H1 (cell line): ENCODE measurements around the gene RNF166. TPM values are rescaled to one million over a fixed set of nuclear protein-coding genes. Genes with fewer than 3 reads are reported as not detected.

Experiments used
- CTCF ChIA-PET: fragments of 300-600 bp; sonication (Branson Sonifier 250); formaldehyde crosslinking; loops from one replicate; lab custom pipeline; 2021; ENCODE audit not compliant: partially characterized antibody; lab: Charles Lee
- POLR2A ChIA-PET: fragments of 300-600 bp; sonication (Branson Sonifier 250); formaldehyde crosslinking; loops from one replicate; lab custom pipeline; 2021; ENCODE audit warnings: inconsistent platforms; ENCODE audit not compliant: partially characterized antibody; lab: Charles Lee
- DNase-seq, 2 experiments: peaks; one replicate each; pipeline versions ENCODE4 v3.0.0 to v3.0.0-alpha.2; 2010 to 2022; ENCODE audit warnings: low spot score in 2 of 2, low read depth in 1 of 2, mixed read lengths in 1 of 2
- FAIRE-seq: peaks from 2 replicates; lab custom pipeline; 2011; peaks lifted over from hg19 to GRCh38; lab: Jason Lieb, UNC
- H2AFZ ChIP-seq: 2 replicates; pipeline ENCODE4 v1.8.1; 2012; ENCODE audit warnings: low read length, inconsistent platforms
- H2AK5ac ChIP-seq: 2 replicates; pipeline ENCODE4 v1.6.1; 2013; ENCODE audit warnings: low read depth, low read length
- H2BK120ac ChIP-seq: replicated peaks from 2 replicates; pipeline ENCODE3; 2013; ENCODE audit warnings: low read depth, low read length, inconsistent platforms
- H2BK12ac ChIP-seq: 2 replicates; pipeline ENCODE4 v1.6.1; 2013; ENCODE audit warnings: low read depth, low read length
- H2BK15ac ChIP-seq: 2 replicates; pipeline ENCODE4 v1.6.1; 2013; ENCODE audit warnings: low read length
- H2BK20ac ChIP-seq: 2 replicates; pipeline ENCODE4 v1.6.1; 2013; ENCODE audit warnings: low read length
- H2BK5ac ChIP-seq: 2 replicates; pipeline ENCODE4 v1.6.1; 2013; ENCODE audit warnings: low read depth, low read length
- H3K14ac ChIP-seq: 2 replicates; pipeline ENCODE4 v1.6.1; 2013; ENCODE audit warnings: inconsistent platforms; ENCODE audit not compliant: insufficient read length
- H3K18ac ChIP-seq: 2 replicates; pipeline ENCODE4 v1.6.1; 2013; ENCODE audit warnings: low read length; ENCODE audit errors: extremely low read depth
- H3K23ac ChIP-seq: 2 replicates; pipeline ENCODE4 v1.6.1; 2013; ENCODE audit warnings: inconsistent platforms; ENCODE audit not compliant: insufficient read length
- H3K23me2 ChIP-seq: 2 replicates; pipeline ENCODE4 v1.6.1; 2013; ENCODE audit warnings: low read depth, low read length
- H3K27ac ChIP-seq: 2 replicates; pipeline ENCODE4 v1.6.1; 2011; ENCODE audit warnings: low read depth, low read length, inconsistent platforms
- H3K27me3 ChIP-seq, 4 experiments: replicated peaks in 1 of 4; 1 replicate in 1 of 4; 2 replicates in 3 of 4; pipeline versions ENCODE4 v1.6.1 to v1.8.1; 2011 to 2013; ENCODE audit warnings: low read length in 3 of 4, mild to moderate bottlenecking in 3 of 4, inconsistent platforms in 2 of 4, mixed read lengths in 2 of 4, moderate library complexity in 1 of 4; ENCODE audit not compliant: control insufficient read depth in 3 of 4, insufficient read depth in 3 of 4; ENCODE audit errors: extremely low read depth in 1 of 4
- H3K36me3 ChIP-seq, 4 experiments: 2 replicates each; pipeline versions ENCODE4 v1.6.1 to v1.8.1; 2011 to 2013; ENCODE audit warnings: mild to moderate bottlenecking in 4 of 4, low read length in 3 of 4, moderate library complexity in 2 of 4, control low read depth in 1 of 4, inconsistent platforms in 1 of 4; ENCODE audit not compliant: insufficient read depth in 4 of 4, control insufficient read depth in 2 of 4
- H3K4ac ChIP-seq: replicated peaks from 2 replicates; pipeline ENCODE3; 2013; ENCODE audit warnings: low read length, low read depth, mixed read lengths, inconsistent platforms; ENCODE audit not compliant: insufficient read length
- H3K4me1 ChIP-seq, 4 experiments: replicated peaks in 1 of 4; 1 replicate in 1 of 4; 2 replicates in 3 of 4; pipeline versions ENCODE4 v1.6.1 to v1.8.1; 2011 to 2013; ENCODE audit warnings: low read length in 3 of 4, inconsistent platforms in 2 of 4, mixed read lengths in 1 of 4; ENCODE audit not compliant: insufficient read depth in 4 of 4, control insufficient read depth in 3 of 4
- H3K4me2 ChIP-seq, 2 experiments: 2 replicates each; pipeline versions ENCODE4 v1.6.1 to v1.8.1; 2011 to 2013; ENCODE audit warnings: low read depth in 2 of 2, low read length in 2 of 2, control low read depth in 1 of 2, inconsistent platforms in 1 of 2, mild to moderate bottlenecking in 1 of 2; ENCODE audit not compliant: insufficient read depth in 1 of 2
- H3K4me3 ChIP-seq, 4 experiments: fragments of 200-600, 300-600 bp in 1 of 4; sonication (generic), shearing (Covaris generic), sonication (Bioruptor Twin) in 1 of 4; 2 replicates each; pipeline versions ENCODE4 v1.5.1 to v1.8.1; 2011 to 2016; ENCODE audit warnings: low read length in 4 of 4, low read depth in 3 of 4, control low read depth in 2 of 4, inconsistent platforms in 2 of 4, mild to moderate bottlenecking in 2 of 4, mixed read lengths in 1 of 4, moderate library complexity in 1 of 4; ENCODE audit not compliant: insufficient read depth in 2 of 4; ENCODE audit errors: extremely low read depth in 1 of 4
- H3K56ac ChIP-seq: replicated peaks from 2 replicates; pipeline ENCODE3; 2013; ENCODE audit warnings: low read depth, mild to moderate bottlenecking, mixed read lengths, low read length, inconsistent platforms; ENCODE audit not compliant: insufficient read length
- H3K79me1 ChIP-seq: 2 replicates; pipeline ENCODE4 v1.6.1; 2013; ENCODE audit warnings: low read depth, low read length, control low read depth
- H3K79me2 ChIP-seq, 2 experiments: 2 replicates each; pipeline versions ENCODE4 v1.6.1 to v1.8.1; 2012 to 2013; ENCODE audit warnings: low read length in 2 of 2, mild to moderate bottlenecking in 2 of 2, inconsistent platforms in 1 of 2; ENCODE audit not compliant: insufficient read depth in 2 of 2, control insufficient read depth in 1 of 2
- H3K9ac ChIP-seq, 4 experiments: replicated peaks in 1 of 4; 1 replicate in 1 of 4; 2 replicates in 3 of 4; pipeline versions ENCODE4 v1.6.1 to v1.8.1; 2011 to 2013; ENCODE audit warnings: low read depth in 3 of 4, low read length in 3 of 4, control low read depth in 2 of 4, mild to moderate bottlenecking in 2 of 4, moderate library complexity in 2 of 4, inconsistent platforms in 1 of 4; ENCODE audit errors: extremely low read depth in 1 of 4
- H3K9me3 ChIP-seq, 2 experiments: 2 replicates each; pipeline versions ENCODE4 v1.6.1 to v1.8.1; 2012 to 2013; ENCODE audit warnings: mild to moderate bottlenecking in 2 of 2, moderate library complexity in 2 of 2, control low read depth in 1 of 2, inconsistent platforms in 1 of 2, low read depth in 1 of 2, low read length in 1 of 2, mixed read lengths in 1 of 2; ENCODE audit not compliant: insufficient read depth in 2 of 2
- H4K20me1 ChIP-seq, 2 experiments: replicated peaks in 1 of 2; 2 replicates each; pipeline versions ENCODE3 to v1.8.1; 2011 to 2013; ENCODE audit warnings: inconsistent platforms in 2 of 2, low read length in 2 of 2, mild to moderate bottlenecking in 1 of 2; ENCODE audit not compliant: insufficient read depth in 2 of 2, control insufficient read depth in 1 of 2
- H4K5ac ChIP-seq: 2 replicates; pipeline ENCODE4 v1.6.1; 2013; ENCODE audit warnings: low read length, low read depth, mixed read lengths, inconsistent platforms; ENCODE audit not compliant: insufficient read length
- H4K8ac ChIP-seq: 2 replicates; pipeline ENCODE4 v1.8.0; 2013; ENCODE audit warnings: mild to moderate bottlenecking, moderate library complexity, low read length, inconsistent platforms; ENCODE audit not compliant: insufficient read depth; ENCODE audit errors: extremely low read depth
- H4K91ac ChIP-seq: replicated peaks from 2 replicates; pipeline ENCODE3; 2013; ENCODE audit warnings: low read length, mixed read lengths, inconsistent platforms; ENCODE audit not compliant: insufficient read length
- GTF2F1 ChIP-seq: IDR thresholded peaks from 2 replicates; pipeline ENCODE4 v1.6.1; 2012; ENCODE audit warnings: low read depth, low read length, improper control_type of control experiment, borderline replicate concordance
- JUN ChIP-seq: IDR thresholded peaks from 2 replicates; pipeline ENCODE4 v1.6.1; 2011; ENCODE audit warnings: low read depth, mild to moderate bottlenecking, improper control_type of control experiment, low read length
- KDM4A ChIP-seq: IDR thresholded peaks from one replicate; pipeline ENCODE4 v1.7.1; 2012; ENCODE audit warnings: low read depth, mild to moderate bottlenecking, moderate library complexity, low read length, inconsistent platforms; ENCODE audit not compliant: severe bottlenecking
- KDM5A ChIP-seq: fragments of 200-600 bp; IDR thresholded peaks from 2 replicates; pipeline ENCODE4 v1.7.1; 2012; ENCODE audit warnings: mild to moderate bottlenecking, low read length, inconsistent platforms, mixed read lengths
- POLR2A ChIP-seq, 2 experiments: IDR thresholded peaks; 1 replicate in 1 of 2; 2 replicates in 1 of 2; pipeline ENCODE4 v1.6.1; 2011; ENCODE audit warnings: low read depth in 2 of 2, low read length in 2 of 2, mild to moderate bottlenecking in 2 of 2; ENCODE audit errors: control extremely low read depth in 1 of 2
- RFX5 ChIP-seq: IDR thresholded peaks from 2 replicates; pipeline ENCODE4 v1.6.1; 2011; ENCODE audit warnings: low read depth, low read length, improper control_type of control experiment, borderline replicate concordance
- SIN3A ChIP-seq, 2 experiments: IDR thresholded peaks in 1 of 2; conservative IDR thresholded peaks in 1 of 2; 2 replicates each; pipeline ENCODE4 v1.6.1; 2011 to 2012; ENCODE audit warnings: low read length in 2 of 2, improper control_type of control experiment in 1 of 2, low read depth in 1 of 2, mild to moderate bottlenecking in 1 of 2
- SIX5 ChIP-seq: IDR thresholded peaks from 2 replicates; pipeline ENCODE4 v1.6.1; 2011; ENCODE audit warnings: mild to moderate bottlenecking, low read depth, low read length
- YY1 ChIP-seq: IDR thresholded peaks from 2 replicates; pipeline ENCODE4 v1.6.1; 2011; ENCODE audit warnings: low read depth, mild to moderate bottlenecking, low read length
- WGBS, 2 experiments: shearing (Covaris generic) in 1 of 2; methylation state at CpG; one replicate each; pipeline versions ENCODE4 v1.1.6 to v1.1.7; 2013 to 2015; ENCODE audit warnings: low lambda C conversion rate in 2 of 2, mixed read lengths in 2 of 2, inconsistent platforms in 1 of 2, low coverage in 1 of 2, missing lambda C conversion rate in 1 of 2; ENCODE audit not compliant: insufficient replicate concordance in 2 of 2, insufficient coverage in 1 of 2, insufficient read length in 1 of 2; ENCODE audit errors: extremely low coverage in 1 of 2, missing lambda C conversion rate in 1 of 2; 5-methylcytosine and 5-hydroxymethylcytosine counted together
- polyA plus RNA-seq, 7 experiments: library from polyadenylated mRNA; depleted of rRNA in 3 of 7; stranded (reverse) in 5 of 7; unstranded in 2 of 7; fragments of >200 nt in 5 of 7; fragments of 200-250 nt in 2 of 7; gene quantifications; 1 replicate in 5 of 7; 2 replicates in 1 of 7; 4 replicates in 1 of 7; pipeline versions ENCODE4 v1.2.1 to v1.2.3, GENCODE V29; 2011 to 2013; ENCODE audit warnings: missing spikeins in 2 of 7, mixed read lengths in 2 of 7
- total RNA-seq: library from RNA; stranded (reverse); fragmentation: NEBNext Ultra II Directional; extraction: Animal tissue kit (Norgen Biotek cat#: 25700); gene quantifications from 2 replicates; pipeline ENCODE4 v1.2.1, GENCODE V29; 2021

Gene RNF166
- total and polyA plus RNA-seq, 2 of the 8 experiments (the other 6 are each of a cell fraction or from before 2014, with no cell fraction given): 29.8 to 31.2 TPM

GRCh38 chr16:88677721-88678120 lies 28.5 kb downstream of the RNF166 start:
- TF ChIP-seq SIN3A (conservative IDR thresholded peaks at IDR 0.05 in 1 of 2, IDR thresholded peaks at IDR 0.05 in 1 of 2; ENCODE audit: low read depth in 1 of 2, low read length in 2 of 2) (no peak), KDM5A (no peak), RFX5 (no peak), POLR2A (IDR thresholded peaks at IDR 0.05; ENCODE audit: control extremely low read depth in 1 of 2, low read depth in 2 of 2, low read length in 2 of 2) (no peak), SIX5 (no peak), KDM4A (no peak), YY1 (no peak), JUN (no peak), GTF2F1 (no peak)
- no peak overlapping the region for H3K23ac ChIP-seq
- no peak overlapping the region for H4K5ac ChIP-seq
- no peak overlapping the region for H4K91ac ChIP-seq
- H2AFZ ChIP-seq: no peak overlapping the region
- no peaks in the 10 kb centered on the region for H3K9me3 ChIP-seq
- H3K23me2 ChIP-seq: no peaks in the 10 kb centered on the region
- no peaks in the 10 kb centered on the region for H3K36me3 ChIP-seq
- no peak overlapping the region for H3K4me2 ChIP-seq
- no peak for FAIRE-seq
- no peak overlapping the region for H2BK5ac ChIP-seq
- ChIA-PET POLR2A (interaction anchor here (1.0 to 1.9 kb wide), 3 partner anchors 9 to 61 kb away, joined by 3 to 8 read pairs (median 3); no protein-coding TSS in a partner anchor), CTCF (interaction anchor here (0.8 to 9.7 kb wide), 3 partner anchors 9 to 68 kb away, joined by 3 to 87 read pairs (median 3); partner anchors contain the start of gene SNAI3)
- no peak for DNase-seq
- no peak overlapping the region for H3K4me3 ChIP-seq
- no peak overlapping the region for H3K18ac ChIP-seq
- no peak overlapping the region for H3K27ac ChIP-seq
- no peak overlapping the region for H2BK20ac ChIP-seq
- no peak overlapping the region for H2BK15ac ChIP-seq
- no peaks in the 10 kb centered on the region for H3K79me2 ChIP-seq
- H2BK120ac ChIP-seq: no peak overlapping the region
- no peaks in the 10 kb centered on the region for H3K4me1 ChIP-seq
- no peak overlapping the region for H3K56ac ChIP-seq
- H4K20me1 ChIP-seq: peaks cover 0 to 4% of the 10 kb centered on the region in 2 experiments
- no peak overlapping the region for H3K4ac ChIP-seq
- H3K14ac ChIP-seq: no peak overlapping the region
- H3K9ac ChIP-seq: no peak overlapping the region
- H2BK12ac ChIP-seq: no peak overlapping the region
- no peaks in the 10 kb centered on the region for H3K27me3 ChIP-seq
- H2AK5ac ChIP-seq: no peak overlapping the region
- no peaks in the 10 kb centered on the region for H3K79me1 ChIP-seq
- 0 out of 2 replicates have a peak overlapping the region, but pooled peaks have one; percentile 16 for H4K8ac ChIP-seq
- 89% methylated on average over 13 of the region's 13 CpGs; no CpG with 5 or more reads in 1 of the 2 experiments for WGBS, 2 experiments
